IMR-90 (cell line): ENCODE data around the gene CARD19.

Source experiments
- BHLHE40 ChIP-seq: fragments of 150-350 bp; IDR thresholded peaks from 2 replicates; pipeline ENCODE4 v1.6.1; 2016; ENCODE audit warnings: mild to moderate bottlenecking, low read depth, low read length
- CEBPB ChIP-seq: IDR thresholded peaks from 2 replicates; pipeline ENCODE4 v1.6.1; 2012; ENCODE audit warnings: low read depth, low read length, improper control_type of control experiment
- CTCF ChIP-seq: conservative IDR thresholded peaks from 2 replicates; pipeline ENCODE4 v1.5.1; 2012; ENCODE audit warnings: mild to moderate bottlenecking, low read depth, low read length, improper control_type of control experiment
- ELK1 ChIP-seq: fragments of 150-350 bp; IDR thresholded peaks from 2 replicates; pipeline ENCODE4 v1.6.1; 2016; ENCODE audit warnings: low read depth, mild to moderate bottlenecking, low read length, moderate library complexity, borderline replicate concordance
- FOS ChIP-seq: fragments of 150-350 bp; IDR thresholded peaks from 2 replicates; pipeline ENCODE4 v1.6.1; 2016; ENCODE audit warnings: low read depth, low read length
- MAFK ChIP-seq: IDR thresholded peaks from 2 replicates; pipeline ENCODE4 v1.6.1; 2012; ENCODE audit warnings: low read depth, low read length, improper control_type of control experiment
- MAZ ChIP-seq: IDR thresholded peaks from 2 replicates; pipeline ENCODE4 v1.6.1; 2012; ENCODE audit warnings: low read depth, mild to moderate bottlenecking, low read length, improper control_type of control experiment, moderate library complexity, borderline replicate concordance
- MXI1 ChIP-seq: IDR thresholded peaks from 2 replicates; pipeline ENCODE4 v1.6.1; 2012; ENCODE audit warnings: low read depth, mild to moderate bottlenecking, low read length, moderate library complexity, borderline replicate concordance
- POLR2A ChIP-seq: IDR thresholded peaks from 2 replicates; pipeline ENCODE4 v1.6.1; 2012; ENCODE audit warnings: mild to moderate bottlenecking, low read depth, low read length
- RAD21 ChIP-seq: IDR thresholded peaks from 2 replicates; pipeline ENCODE4 v1.6.1; 2012; ENCODE audit warnings: low read length, improper control_type of control experiment
- RCOR1 ChIP-seq: IDR thresholded peaks from 2 replicates; pipeline ENCODE4 v1.6.1; 2012; ENCODE audit warnings: mild to moderate bottlenecking, low read length, improper control_type of control experiment; ENCODE audit not compliant: insufficient replicate concordance
- RFX5 ChIP-seq: IDR thresholded peaks from 2 replicates; pipeline ENCODE4 v1.8.0; 2012; ENCODE audit warnings: low read depth, mild to moderate bottlenecking, low read length, moderate library complexity
- SMC3 ChIP-seq: fragments of 150-350 bp; IDR thresholded peaks from 2 replicates; pipeline ENCODE4 v1.6.1; 2016; ENCODE audit warnings: low read depth, mild to moderate bottlenecking, antibody characterized with exemption, low read length, moderate library complexity
- USF2 ChIP-seq: fragments of 150-350 bp; IDR thresholded peaks from 2 replicates; pipeline ENCODE4 v1.6.1; 2017; ENCODE audit warnings: mild to moderate bottlenecking, antibody characterized with exemption, low read length, low read depth

- TF ChIP-seq CTCF (no peak), RCOR1 (no peak), RAD21 (no peak), POLR2A (no peak), USF2 (no peak), MXI1 (no peak), SMC3 (no peak), RFX5 (no peak), CEBPB (no peak), BHLHE40 (no peak), MAZ (no peak), MAFK (no peak), FOS (no peak), ELK1 (no peak)
Observed at GRCh38 chr9:93148721-93149120, 52.7 kb downstream of the CARD19 start.
